CD4-positive, alpha-beta memory T cell (primary cell): Measurements from ENCODE around the gene PTPN22. TPM values are rescaled to one million over a fixed set of nuclear protein-coding genes. Genes with fewer than 3 reads are reported as not detected.
A peak's percentile ranks its signal among the peaks of the same experiment; 100 is the strongest.

Experiments used
- CTCF ChIA-PET: fragments of 350-600 bp; sonication (Branson Sonifier 250); formaldehyde crosslinking; loops from one replicate; lab custom pipeline; 2021; ENCODE audit warnings: inconsistent platforms; ENCODE audit not compliant: partially characterized antibody; lab: Charles Lee
- POLR2A ChIA-PET: fragments of 350-600 bp; sonication (Branson Sonifier 250); formaldehyde crosslinking; loops from one replicate; lab custom pipeline; 2021; ENCODE audit not compliant: partially characterized antibody; lab: Charles Lee
- DNase-seq, 5 donors: peaks; one replicate each; pipeline versions ENCODE4 v3.0.0 to v3.0.0-alpha.2; 2020 to 2022; ENCODE audit warnings: mixed read lengths in 1 of 5
- H3K27ac ChIP-seq: one replicate; pipeline ENCODE4 v1.7.0; 2013; ENCODE audit warnings: low read depth, low read length
- H3K27me3 ChIP-seq: 2 replicates; pipeline ENCODE4 v1.7.0; 2013; ENCODE audit warnings: mild to moderate bottlenecking, low read length, moderate library complexity; ENCODE audit not compliant: insufficient read depth
- H3K36me3 ChIP-seq: 2 replicates; pipeline ENCODE4 v1.7.0; 2013; ENCODE audit warnings: mild to moderate bottlenecking, low read length, moderate library complexity; ENCODE audit not compliant: insufficient read depth
- H3K4me1 ChIP-seq: 2 replicates; pipeline ENCODE4 v1.7.0; 2013; ENCODE audit warnings: mild to moderate bottlenecking, low read length, moderate library complexity; ENCODE audit not compliant: insufficient read depth
- H3K4me3 ChIP-seq, 2 donors: one replicate each; pipeline ENCODE4 v1.7.0; 2013; ENCODE audit warnings: low read length in 2 of 2, mild to moderate bottlenecking in 1 of 2
- H3K9me3 ChIP-seq, 2 donors: one replicate each; pipeline ENCODE4 v1.7.0; 2013; ENCODE audit warnings: low read length in 2 of 2, control low read depth in 1 of 2; ENCODE audit not compliant: control insufficient read depth in 1 of 2
- H3K27ac Mint-ChIP-seq, 7 donors: one replicate each; pipeline ENCODE4 v1.8.0; 2020 to 2021; ENCODE audit warnings: mixed read lengths in 7 of 7, mild to moderate bottlenecking in 6 of 7, inconsistent platforms in 3 of 7, moderate library complexity in 3 of 7
- H3K27me3 Mint-ChIP-seq, 2 donors: one replicate each; pipeline ENCODE4 v1.8.0; 2020 to 2021; ENCODE audit warnings: mixed read lengths in 2 of 2
- H3K36me3 Mint-ChIP-seq, 2 donors: one replicate each; pipeline ENCODE4 v1.8.0; 2020 to 2021; ENCODE audit warnings: mixed read lengths in 2 of 2, inconsistent platforms in 1 of 2, mild to moderate bottlenecking in 1 of 2
- H3K4me1 Mint-ChIP-seq, 4 donors: one replicate each; pipeline ENCODE4 v1.8.0; 2020 to 2021; ENCODE audit warnings: mixed read lengths in 4 of 4, mild to moderate bottlenecking in 1 of 4
- H3K4me3 Mint-ChIP-seq, 8 donors: one replicate each; pipeline ENCODE4 v1.8.0; 2020 to 2021; ENCODE audit warnings: mixed read lengths in 8 of 8, mild to moderate bottlenecking in 7 of 8, moderate library complexity in 6 of 8, inconsistent platforms in 3 of 8
- H3K9me3 Mint-ChIP-seq, 8 donors: one replicate each; pipeline ENCODE4 v1.8.0; 2020 to 2021; ENCODE audit warnings: mixed read lengths in 8 of 8, mild to moderate bottlenecking in 5 of 8, inconsistent platforms in 3 of 8, moderate library complexity in 1 of 8
- intact Hi-C: fragments of 100-400 bp; cut with micrococcal nuclease; formaldehyde crosslinking; loops from one replicate; pipeline ENCODE4 v1.15.1; 2023
- polyA plus RNA-seq, 2 donors: library from polyadenylated mRNA; unstranded; fragments of 300-500 nt; fragmentation: Illumina TruSeq; gene quantifications; one replicate each; pipeline ENCODE4 v1.2.3, GENCODE V29; 2021
- total RNA-seq, 2 experiments: library from RNA; stranded (reverse); gene quantifications; one replicate each; pipeline ENCODE4 v1.2.3, GENCODE V29; 2021

The PTPN22 gene
- total and polyA plus RNA-seq, 4 experiments from 2014 or later: 32.2 to 66.1 (median 35.9) TPM

GRCh38 chr1:113901191-113901590 is 29.7 kb upstream of the PTPN22 start:
- Histone ChIP-seq H3K27me3 (no peaks in the 10 kb centered on the region), H3K9me3 (no peaks in the 10 kb centered on the region), H3K36me3 (peaks cover 42% of the 10 kb centered on the region), H3K4me3 (no peak overlapping the region), H3K4me1 (peaks cover 49% of the 10 kb centered on the region), H3K27ac (no peak overlapping the region)
- ChIA-PET CTCF (interaction anchor here (8.4 kb wide), 1 partner anchor 29 kb away, joined by 103 read pairs; the partner anchor contains the start of gene HIPK1), POLR2A (interaction anchor here (1.2 to 1.4 kb wide), 3 partner anchors 29 to 89 kb away, joined by 3 to 5 read pairs (median 5); partner anchors contain the start of gene RSBN1)
- Mint-ChIP-seq H3K27me3 (no peaks in the 10 kb centered on the region), H3K27ac (peak overlapping the region in 6 of 7 donors; percentile 36 to 96 (median 72)), H3K4me1 (peaks cover 40 to 79% (median 67%) of the 10 kb centered on the region in 4 donors), H3K36me3 (peaks cover 56 to 76% of the 10 kb centered on the region in 2 donors), H3K4me3 (peak overlapping the region in 2 of 8 donors; percentile 37 to 55), H3K9me3 (no peaks in the 10 kb centered on the region)
- DNase-seq: no peak
- intact Hi-C loops: loop anchor here (10.0 kb wide), 1 partner anchor 826 kb away; the partner anchor contains the start of gene LRIG2

GRCh38 chr1:113899111-113899510 is 27.6 kb upstream of the PTPN22 start:
- no peak overlapping the region for H3K4me3 Mint-ChIP-seq
- peaks cover 62% of the 10 kb centered on the region for H3K36me3 ChIP-seq
- H3K27me3 Mint-ChIP-seq: no peaks in the 10 kb centered on the region
- DNase-seq: no peak
- H3K4me1 Mint-ChIP-seq: peaks cover 35 to 66% (median 56%) of the 10 kb centered on the region in 4 donors
- no peaks in the 10 kb centered on the region for H3K27me3 ChIP-seq
- H3K27ac Mint-ChIP-seq: peak overlapping the region in 6 of 7 donors; percentile 13 to 77 (median 52)
- no peaks in the 10 kb centered on the region for H3K9me3 ChIP-seq
- H3K27ac ChIP-seq: no peak overlapping the region
- CTCF ChIA-PET: interaction anchor here (0.7 to 1.2 kb wide), 2 partner anchors 11 to 1338 kb away, joined by 3 to 4 read pairs; no protein-coding TSS in a partner anchor
- H3K4me1 ChIP-seq: peaks cover 39% of the 10 kb centered on the region
- POLR2A ChIA-PET: interaction anchor here (1.0 to 1.5 kb wide), 2 partner anchors 30 to 35 kb away, joined by 3 read pairs; partner anchors contain the start of gene HIPK1
- intact Hi-C loops: no loop called here
- no peak overlapping the region for H3K4me3 ChIP-seq
- no peaks in the 10 kb centered on the region for H3K9me3 Mint-ChIP-seq
- H3K36me3 Mint-ChIP-seq: peaks cover 69 to 83% of the 10 kb centered on the region in 2 donors

GRCh38 chr1:113898241-113898814 is 26.8 kb upstream of the PTPN22 start:
- DNase-seq: no peak
- peaks cover 29 to 58% (median 50%) of the 10 kb centered on the region in 4 donors for H3K4me1 Mint-ChIP-seq
- no peak overlapping the region for H3K4me3 Mint-ChIP-seq
- Histone ChIP-seq H3K4me3 (no peak overlapping the region), H3K4me1 (peaks cover 31% of the 10 kb centered on the region), H3K36me3 (peaks cover 63% of the 10 kb centered on the region), H3K27ac (no peak overlapping the region), H3K27me3 (no peaks in the 10 kb centered on the region), H3K9me3 (no peaks in the 10 kb centered on the region)
- H3K9me3 Mint-ChIP-seq: no peaks in the 10 kb centered on the region
- no peaks in the 10 kb centered on the region for H3K27me3 Mint-ChIP-seq
- CTCF ChIA-PET: no interaction called here
- POLR2A ChIA-PET: no interaction called here
- peak overlapping the region in 5 of 7 donors; percentile 1 to 76 (median 58) for H3K27ac Mint-ChIP-seq
- intact Hi-C loops: no loop called here
- H3K36me3 Mint-ChIP-seq: peaks cover 68 to 83% of the 10 kb centered on the region in 2 donors

GRCh38 chr1:113895961-113896360 is 24.4 kb upstream of the PTPN22 start:
- Mint-ChIP-seq H3K27ac (peak overlapping the region in 5 of 7 donors; percentile 19 to 74 (median 42)), H3K4me1 (peaks cover 12 to 35% (median 28%) of the 10 kb centered on the region in 4 donors), H3K4me3 (no peak overlapping the region), H3K36me3 (peaks cover 54 to 67% of the 10 kb centered on the region in 2 donors), H3K9me3 (no peaks in the 10 kb centered on the region), H3K27me3 (no peaks in the 10 kb centered on the region)
- POLR2A ChIA-PET: interaction anchor here (1.0 to 2.0 kb wide), 3 partner anchors 8 to 33 kb away, joined by 4 to 6 read pairs (median 5); partner anchors contain the start of genes AP4B1 and HIPK1
- DNase-seq: no peak
- H3K36me3 ChIP-seq: peaks cover 59% of the 10 kb centered on the region
- CTCF ChIA-PET: interaction anchor here (1.8 kb wide), 1 partner anchor 53 kb away, joined by 4 read pairs; no protein-coding TSS in a partner anchor
- H3K4me1 ChIP-seq: peaks cover 7% of the 10 kb centered on the region
- H3K27me3 ChIP-seq: no peaks in the 10 kb centered on the region
- no peak overlapping the region for H3K27ac ChIP-seq
- intact Hi-C loops: no loop called here
- H3K9me3 ChIP-seq: no peaks in the 10 kb centered on the region
- no peak overlapping the region for H3K4me3 ChIP-seq

GRCh38 chr1:113895098-113895497 is 23.6 kb upstream of the PTPN22 start:
- intact Hi-C loops: no loop called here
- ChIA-PET POLR2A (interaction anchor here (1.0 to 2.0 kb wide), 3 partner anchors 9 to 34 kb away, joined by 4 to 6 read pairs (median 5); partner anchors contain the start of genes AP4B1 and HIPK1), CTCF (no interaction called here)
- Mint-ChIP-seq H3K27me3 (no peaks in the 10 kb centered on the region), H3K4me1 (peaks cover 13 to 32% (median 27%) of the 10 kb centered on the region in 4 donors), H3K9me3 (no peaks in the 10 kb centered on the region), H3K4me3 (no peak overlapping the region), H3K36me3 (peaks cover 47 to 61% of the 10 kb centered on the region in 2 donors), H3K27ac (peak overlapping the region in 2 of 7 donors; percentile 66 to 72)
- Histone ChIP-seq H3K9me3 (no peaks in the 10 kb centered on the region), H3K4me1 (peaks cover 6% of the 10 kb centered on the region), H3K36me3 (peaks cover 55% of the 10 kb centered on the region), H3K27me3 (no peaks in the 10 kb centered on the region), H3K4me3 (no peak overlapping the region), H3K27ac (no peak overlapping the region)
- DNase-seq: no peak

GRCh38 chr1:113893267-113893666 is 21.8 kb upstream of the PTPN22 start:
- peaks cover 0 to 2% (median 0%) of the 10 kb centered on the region in 8 donors for H3K9me3 Mint-ChIP-seq

More at GRCh38 chr1:113893267-113893666, 21.8 kb upstream of the PTPN22 start:
- DNase-seq: no peak
- Mint-ChIP-seq H3K27ac (peak overlapping the region in 3 of 7 donors; percentile 32 to 62 (median 55)), H3K4me1 (peaks cover 11 to 18% (median 12%) of the 10 kb centered on the region in 4 donors), H3K27me3 (no peaks in the 10 kb centered on the region), H3K36me3 (peaks cover 32 to 42% of the 10 kb centered on the region in 2 donors), H3K4me3 (no peak overlapping the region)
- CTCF ChIA-PET: interaction anchor here (0.7 to 1.3 kb wide), 4 partner anchors 10 to 57 kb away, joined by 3 to 5 read pairs (median 4); no protein-coding TSS in a partner anchor
- H3K36me3 ChIP-seq: peaks cover 37% of the 10 kb centered on the region
- no peaks in the 10 kb centered on the region for H3K27me3 ChIP-seq
- no peaks in the 10 kb centered on the region for H3K9me3 ChIP-seq
- intact Hi-C loops: no loop called here
- no peaks in the 10 kb centered on the region for H3K4me1 ChIP-seq
- POLR2A ChIA-PET: interaction anchor here (0.9 to 4.1 kb wide), 4 partner anchors 11 to 36 kb away, joined by 3 to 25 read pairs (median 8); partner anchors contain the start of genes AP4B1 and HIPK1
- no peak overlapping the region for H3K4me3 ChIP-seq
- no peak overlapping the region for H3K27ac ChIP-seq
